PFSK-1 (cell line): ENCODE data around the gene XDH.

Source experiments
- POLR2AphosphoS5 ChIP-seq: IDR thresholded peaks from 2 replicates; pipeline ENCODE4 v1.6.1; 2012; ENCODE audit warnings: low read depth, mild to moderate bottlenecking, control low read depth, low read length, moderate library complexity
- REST ChIP-seq, 2 experiments: IDR thresholded peaks; 2 replicates each; pipeline versions ENCODE4 v1.6.1 to v1.8.0; 2011 to 2012; ENCODE audit warnings: low read depth in 2 of 2, low read length in 2 of 2, control low read depth in 1 of 2, inconsistent platforms in 1 of 2, mild to moderate bottlenecking in 1 of 2, moderate library complexity in 1 of 2; ENCODE audit not compliant: insufficient read depth in 1 of 2
- SIN3A ChIP-seq: IDR thresholded peaks from 2 replicates; pipeline ENCODE4 v1.6.1; 2012; ENCODE audit warnings: mild to moderate bottlenecking, low read length, moderate library complexity, borderline replicate concordance; ENCODE audit not compliant: insufficient read depth
- TAF1 ChIP-seq: IDR thresholded peaks from 2 replicates; pipeline ENCODE4 v1.6.1; 2012; ENCODE audit warnings: low read length, control low read depth, borderline replicate concordance; ENCODE audit not compliant: insufficient read depth

GRCh38 chr2:31339696-31340095, 74.8 kb downstream of the XDH start:
- no peak for TF ChIP-seq REST (IDR thresholded peaks at IDR 0.05; ENCODE audit: insufficient read depth in 1 of 2, low read depth in 2 of 2, low read length in 2 of 2)
- no peak for TF ChIP-seq TAF1
- no peak for TF ChIP-seq POLR2AphosphoS5
- TF ChIP-seq SIN3A = no peak
